ENCODE data around the gene DIP2A. TPM values are rescaled to one million over a fixed set of nuclear protein-coding genes. Genes with fewer than 3 reads are reported as not detected.

The DIP2A gene
- total and polyA plus RNA-seq, 2 of the 8 experiments (the other 6 are each of a cell fraction or from before 2014, with no cell fraction given) = 16.0 to 27.1 TPM

DNA sequence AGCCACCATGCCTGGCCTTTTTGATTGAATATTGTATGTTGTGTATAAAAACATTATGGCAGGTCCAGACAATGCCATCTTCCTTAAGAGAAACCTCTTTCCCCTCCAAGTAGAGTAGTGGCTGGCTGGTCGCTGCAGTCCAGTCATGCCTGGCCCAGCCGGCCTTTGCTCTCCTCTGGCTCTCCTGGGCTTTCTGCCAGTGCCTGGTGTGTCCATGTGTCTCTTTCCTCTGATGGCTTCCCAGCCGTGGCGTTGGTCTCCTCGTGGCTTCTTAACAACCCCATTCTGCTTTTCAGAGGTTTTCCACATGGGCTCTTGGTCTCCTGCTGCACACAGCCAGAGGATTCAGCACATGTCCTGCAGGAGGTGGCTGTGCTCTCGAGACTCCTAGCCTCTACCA lies 58.7 kb downstream of the DIP2A start:
- no peak overlapping the region for H2BK120ac ChIP-seq (replicated peaks; ENCODE audit: low read depth, low read length)
- no peak overlapping the region for H4K91ac ChIP-seq (replicated peaks; ENCODE audit: insufficient read length, low read length)
- H3K23me2 ChIP-seq (ENCODE audit: low read depth, low read length) = no peaks in the 10 kb centered on the region
- H4K5ac ChIP-seq (ENCODE audit: insufficient read length, low read depth, low read length) = no peak overlapping the region
- no peak overlapping the region for H2AFZ ChIP-seq (ENCODE audit: low read length)
- no peaks in the 10 kb centered on the region for H3K4me1 ChIP-seq (replicated peaks in 1 of 4; ENCODE audit: control insufficient read depth in 3 of 4, insufficient read depth in 4 of 4, low read length in 3 of 4)
- DNase-seq (ENCODE audit: low read depth in 1 of 2, low spot score in 2 of 2) = no peak
- no peaks in the 10 kb centered on the region for H3K27me3 ChIP-seq (replicated peaks in 1 of 4; ENCODE audit: control insufficient read depth in 3 of 4, extremely low read depth in 1 of 4, insufficient read depth in 3 of 4, low read length in 3 of 4)
- H3K9me3 ChIP-seq (ENCODE audit: insufficient read depth in 2 of 2, low read depth in 1 of 2, low read length in 1 of 2) = no peaks in the 10 kb centered on the region; a peak in 1 of 4 replicates
- no peak overlapping the region for H2BK15ac ChIP-seq (ENCODE audit: low read length)
- ChIA-PET CTCF (ENCODE audit: partially characterized antibody) (interaction anchor here (0.6 kb wide), 2 partner anchors 116 to 841 kb away, joined by 3 read pairs; no protein-coding TSS in a partner anchor), POLR2A (ENCODE audit: partially characterized antibody) (no interaction called here)
- WGBS, 2 experiments (ENCODE audit: extremely low coverage in 1 of 2, insufficient coverage in 1 of 2, insufficient read length in 1 of 2, insufficient replicate concordance in 2 of 2, low coverage in 1 of 2, low lambda C conversion rate in 2 of 2, missing lambda C conversion rate in 1 of 2) = 95% methylated on average over 6 of the region's 6 CpGs; no CpG with 5 or more reads in 1 of the 2 experiments
- no peaks in the 10 kb centered on the region for H4K20me1 ChIP-seq (replicated peaks in 1 of 2; ENCODE audit: control insufficient read depth in 1 of 2, insufficient read depth in 2 of 2, low read length in 2 of 2)
- FAIRE-seq = no peak
- no peak overlapping the region for H3K9ac ChIP-seq (replicated peaks in 1 of 4; ENCODE audit: extremely low read depth in 1 of 4, low read depth in 3 of 4, low read length in 3 of 4)
- H2BK12ac ChIP-seq (ENCODE audit: low read depth, low read length) = no peak overlapping the region
- no peak overlapping the region for H2BK5ac ChIP-seq (ENCODE audit: low read depth, low read length)
- H3K56ac ChIP-seq (replicated peaks; ENCODE audit: insufficient read length, low read depth, low read length) = no peak overlapping the region
- no peaks in the 10 kb centered on the region for H3K79me1 ChIP-seq (ENCODE audit: low read depth, low read length)
- no peak overlapping the region for H3K4me2 ChIP-seq (ENCODE audit: insufficient read depth in 1 of 2, low read depth in 2 of 2, low read length in 2 of 2)
- no peaks in the 10 kb centered on the region for H3K79me2 ChIP-seq (ENCODE audit: control insufficient read depth in 1 of 2, insufficient read depth in 2 of 2, low read length in 2 of 2)
- no peak overlapping the region for H3K18ac ChIP-seq (ENCODE audit: extremely low read depth, low read length)
- no peak overlapping the region for H3K23ac ChIP-seq (ENCODE audit: insufficient read length)
- no peak overlapping the region for H3K27ac ChIP-seq (ENCODE audit: low read depth, low read length)
- no peak overlapping the region for H2BK20ac ChIP-seq (ENCODE audit: low read length)
- H4K8ac ChIP-seq (ENCODE audit: extremely low read depth, insufficient read depth, low read length) = no peak overlapping the region
- H3K4me3 ChIP-seq (ENCODE audit: extremely low read depth in 1 of 4, insufficient read depth in 2 of 4, low read depth in 3 of 4, low read length in 4 of 4) = no peak overlapping the region
- no peak overlapping the region for H2AK5ac ChIP-seq (ENCODE audit: low read depth, low read length)
- H3K14ac ChIP-seq (ENCODE audit: insufficient read length) = no peak overlapping the region
- H3K4ac ChIP-seq (replicated peaks; ENCODE audit: insufficient read length, low read depth, low read length) = no peak overlapping the region
- no peaks in the 10 kb centered on the region; a peak in 2 of 8 replicates for H3K36me3 ChIP-seq (ENCODE audit: control insufficient read depth in 2 of 4, insufficient read depth in 4 of 4, low read length in 3 of 4)
- no peak for TF ChIP-seq SRF (IDR thresholded peaks at IDR 0.05; ENCODE audit: low read depth, low read length)
- TF ChIP-seq GTF2F1 (IDR thresholded peaks at IDR 0.05; ENCODE audit: borderline replicate concordance, low read depth, low read length) = no peak
- TF ChIP-seq POU5F1 (IDR thresholded peaks at IDR 0.05; ENCODE audit: low read depth, low read length) = no peak
- no peak for TF ChIP-seq CBX8 (IDR thresholded peaks at IDR 0.05; ENCODE audit: borderline replicate concordance, low read depth, low read length)
- TF ChIP-seq SUZ12 (IDR thresholded peaks at IDR 0.05; ENCODE audit: low read length) = no peak
- no peak for TF ChIP-seq MAFK (IDR thresholded peaks at IDR 0.05; ENCODE audit: low read depth, low read length)
- TF ChIP-seq NRF1 (IDR thresholded peaks at IDR 0.05; ENCODE audit: low read depth, low read length) = no peak
- TF ChIP-seq SIN3A (conservative IDR thresholded peaks at IDR 0.05 in 1 of 2, IDR thresholded peaks at IDR 0.05 in 1 of 2; ENCODE audit: low read depth in 1 of 2, low read length in 2 of 2) = no peak
- TF ChIP-seq SIX5 (IDR thresholded peaks at IDR 0.05; ENCODE audit: low read depth, low read length) = no peak
- TF ChIP-seq TAF7 (optimal IDR thresholded peaks at IDR 0.05; ENCODE audit: borderline replicate concordance, low read depth, low read length) = no peak
- TF ChIP-seq, protein P1, sequence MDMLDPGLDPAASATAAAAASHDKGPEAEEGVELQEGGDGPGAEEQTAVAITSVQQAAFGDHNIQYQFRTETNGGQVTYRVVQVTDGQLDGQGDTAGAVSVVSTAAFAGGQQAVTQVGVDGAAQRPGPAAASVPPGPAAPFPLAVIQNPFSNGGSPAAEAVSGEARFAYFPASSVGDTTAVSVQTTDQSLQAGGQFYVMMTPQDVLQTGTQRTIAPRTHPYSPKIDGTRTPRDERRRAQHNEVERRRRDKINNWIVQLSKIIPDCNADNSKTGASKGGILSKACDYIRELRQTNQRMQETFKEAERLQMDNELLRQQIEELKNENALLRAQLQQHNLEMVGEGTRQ (IDR thresholded peaks at IDR 0.05; ENCODE audit: low read length) = no peak
- TF ChIP-seq BCL11A (IDR thresholded peaks at IDR 0.05; ENCODE audit: low read depth in 2 of 2, low read length in 2 of 2) = no peak
- no peak for TF ChIP-seq CBX5 (IDR thresholded peaks at IDR 0.05; ENCODE audit: low read depth, low read length)
- TF ChIP-seq CREB1 (IDR thresholded peaks at IDR 0.05) = no peak
